Stimulated activated CD8-positive, alpha-beta memory T cell treated with anti-CD3 and anti-CD28 coated beads, Interleukin-7, amount 100 ng/mL, for 1 hour (primary cell): ENCODE measurements around the gene EDNRA.

Experiments used
- DNase-seq, 2 donors: peaks; one replicate each; pipeline ENCODE4 v3.0.0-alpha.2; 2020; ENCODE audit warnings: low read depth in 2 of 2

EDNRA gene

DNA sequence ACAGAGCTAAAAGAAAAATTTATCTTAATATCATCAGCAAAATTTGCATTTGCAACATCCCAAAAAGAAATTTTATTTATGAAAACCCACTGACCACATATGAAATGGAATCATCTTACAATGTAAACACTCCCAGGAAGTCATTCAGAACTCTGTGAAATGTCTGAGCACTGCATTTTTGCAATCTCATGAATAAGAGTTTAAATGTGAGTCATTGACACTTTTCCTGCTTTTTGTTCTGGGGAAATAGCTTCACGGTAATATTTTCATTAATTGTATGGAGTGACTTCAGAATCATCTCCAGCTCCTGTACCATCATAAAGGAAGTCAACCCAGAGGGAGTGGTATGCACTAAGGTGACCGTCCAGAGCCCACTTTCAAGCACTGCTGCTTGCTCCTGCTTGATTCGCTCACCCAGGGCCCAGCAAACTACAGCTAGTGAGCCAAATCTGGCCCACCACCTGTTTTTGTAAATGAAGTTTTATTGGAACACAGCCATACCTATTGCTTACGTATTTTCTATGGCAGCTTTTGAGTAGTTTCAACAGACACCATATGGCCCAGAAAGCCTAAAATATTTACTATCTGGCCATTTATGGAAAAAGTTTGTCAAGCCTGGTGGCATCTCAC, 17.2 kb downstream of the EDNRA start:
- DNase-seq = no peak

DNA sequence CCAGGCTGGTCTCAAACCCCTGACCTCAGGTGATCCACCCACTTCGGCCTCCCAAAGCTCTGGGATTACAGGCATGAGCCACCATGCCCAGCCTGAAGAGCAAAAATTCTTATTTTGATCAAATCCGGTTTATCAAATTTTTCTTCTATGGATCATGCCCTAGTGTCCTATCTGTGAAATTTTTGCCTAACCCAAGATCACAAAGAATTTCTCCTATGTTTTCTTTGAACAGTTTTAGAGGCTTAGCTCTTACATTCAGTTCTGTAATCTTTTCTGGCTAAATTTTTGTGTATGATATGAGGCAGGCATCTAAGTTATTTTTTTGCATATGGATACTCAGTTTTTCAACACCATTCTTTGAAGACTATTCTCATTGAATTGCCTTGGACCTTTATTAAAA, 27.4 kb downstream of the EDNRA start:
- no peak for DNase-seq

DNA sequence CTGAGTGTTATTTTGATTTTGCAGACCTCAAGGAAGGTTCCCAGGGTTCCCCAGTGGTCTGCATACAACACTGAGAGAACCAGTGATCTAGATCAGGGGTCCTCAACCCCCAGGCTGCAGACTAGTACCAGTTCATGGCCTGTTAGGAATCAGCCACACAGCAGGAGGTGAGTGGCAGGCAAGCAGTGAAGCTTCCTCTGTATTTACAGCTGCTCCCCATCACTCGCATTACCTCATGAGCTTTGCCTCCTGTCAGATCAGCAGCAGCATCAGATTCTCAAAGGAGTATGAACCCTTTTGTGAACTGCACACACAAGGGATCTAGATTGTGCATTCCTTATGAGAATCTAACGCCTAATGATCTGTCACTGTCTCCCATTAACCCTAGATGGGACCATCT, 28.5 kb downstream of the EDNRA start:
- no peak for DNase-seq

DNA sequence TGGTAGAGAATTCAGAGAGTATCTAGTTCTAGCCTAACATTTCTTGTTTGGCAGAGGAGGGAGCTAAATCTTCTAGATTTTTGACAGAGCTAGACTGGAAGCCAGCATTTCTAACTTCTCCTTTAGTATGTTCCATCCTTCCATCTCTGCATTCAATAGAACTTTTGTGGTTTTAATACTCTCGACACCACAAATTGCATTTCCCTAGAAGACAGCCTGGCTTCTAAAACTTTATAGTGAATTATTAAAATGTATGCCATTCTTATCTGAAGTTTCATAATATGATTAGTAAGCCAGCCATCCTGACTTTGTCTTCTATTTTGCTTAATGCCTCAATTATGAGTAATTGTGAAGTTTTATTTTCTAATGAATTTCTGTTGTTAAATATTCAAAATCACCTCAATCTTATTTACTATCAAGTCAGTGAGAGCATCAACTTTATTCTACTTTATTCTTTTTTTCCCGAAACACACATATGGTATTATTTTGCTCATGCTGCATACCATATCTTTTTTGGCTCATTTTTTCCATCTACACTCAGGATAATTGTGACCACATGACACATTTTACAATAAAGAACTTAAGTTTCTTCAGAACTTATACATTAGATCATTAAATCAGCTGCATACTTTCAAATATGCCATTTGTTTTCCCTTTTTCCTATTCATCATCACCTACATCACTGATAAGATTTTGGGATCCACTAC, 30.2 kb downstream of the EDNRA start:
- DNase-seq = no peak

DNA sequence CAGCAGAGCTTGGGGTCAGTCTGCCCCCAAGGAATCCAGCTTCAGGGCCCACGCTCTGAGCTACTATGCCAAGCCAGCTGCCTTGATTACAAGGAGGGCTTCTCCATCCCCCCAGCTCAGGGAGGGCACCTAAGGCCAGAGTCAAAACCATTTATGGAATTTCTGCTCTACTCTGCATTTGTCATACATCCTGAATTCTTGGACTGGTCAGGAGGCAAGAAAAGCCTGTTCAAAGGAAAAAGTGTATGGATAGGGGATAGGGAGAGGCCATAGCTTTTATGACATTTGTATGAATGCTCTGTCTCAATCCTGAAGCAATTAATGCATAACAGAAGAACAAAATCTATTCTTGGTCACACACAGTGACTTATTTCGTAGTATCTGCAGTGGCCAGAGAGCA, 32.2 kb downstream of the EDNRA start:
- no peak for DNase-seq

DNA sequence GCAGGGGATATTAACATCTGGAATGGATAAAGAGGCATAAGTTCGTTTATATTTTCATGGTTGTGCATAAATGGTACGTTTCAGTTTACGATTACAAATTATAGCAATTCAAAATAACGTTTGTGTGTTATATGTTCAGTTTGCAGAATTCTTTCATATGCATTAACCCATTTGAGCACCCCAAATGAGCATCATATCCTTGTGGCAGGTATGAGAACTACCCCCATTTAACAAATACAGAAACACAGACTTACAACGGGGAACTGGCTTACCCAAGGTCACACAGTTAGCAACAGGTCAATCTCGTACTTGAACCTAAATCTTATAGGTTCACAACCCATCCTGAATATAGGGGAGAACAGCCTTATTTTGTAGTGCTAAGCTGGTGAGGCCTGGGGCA, 33.1 kb downstream of the EDNRA start:
- DNase-seq = no peak

DNA sequence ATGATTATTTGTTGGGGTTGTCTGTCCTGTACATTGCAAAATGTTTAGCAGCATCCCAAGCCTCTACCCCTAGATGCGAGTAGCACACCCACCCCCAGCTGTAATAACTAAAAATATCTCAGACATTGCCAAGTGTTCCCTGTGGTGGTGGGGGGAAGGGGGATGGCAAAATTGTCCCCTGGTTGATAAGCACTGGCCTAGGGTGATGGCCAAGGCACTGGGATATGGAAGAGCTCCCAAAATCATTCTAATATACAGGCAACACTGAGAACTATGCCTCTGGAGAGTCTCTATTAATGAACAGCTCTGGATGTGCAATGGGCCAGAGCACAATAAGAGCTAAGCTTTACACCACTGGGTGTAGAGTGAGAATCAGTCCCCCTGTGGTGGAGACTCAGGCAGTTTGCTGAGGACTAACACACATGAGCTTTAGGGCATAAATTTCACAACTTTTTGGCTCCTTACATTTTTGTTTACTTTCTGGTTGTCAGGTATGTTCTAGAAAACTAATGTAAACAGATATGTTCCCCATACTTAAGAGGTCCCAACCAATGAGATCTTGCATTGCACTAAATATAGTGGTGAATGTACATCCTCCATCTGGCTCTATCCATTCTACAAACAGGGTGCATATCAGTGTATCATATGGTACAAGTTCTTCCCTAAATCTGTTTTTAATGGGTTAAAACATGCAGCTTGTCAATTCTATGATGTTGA, 34.5 kb downstream of the EDNRA start:
- DNase-seq = no peak

DNA sequence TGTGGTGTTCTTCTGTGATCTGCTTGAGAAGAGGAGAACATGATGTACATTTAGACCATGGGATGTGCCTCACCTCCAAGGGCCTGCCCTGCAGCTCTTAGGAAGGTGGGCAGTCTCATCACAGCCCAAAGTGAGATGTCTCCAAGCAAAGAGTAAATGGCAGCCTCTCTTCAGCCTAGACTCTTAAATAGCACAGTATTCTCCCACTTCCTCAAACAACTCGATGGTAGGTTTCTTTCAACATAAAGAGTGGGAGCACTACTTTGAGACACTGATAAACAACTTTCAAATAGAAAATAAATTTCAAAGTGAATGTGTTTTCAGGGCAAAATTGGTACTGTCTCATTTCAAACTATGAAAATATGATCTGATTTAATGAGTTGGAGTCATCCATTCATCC, 35.2 kb downstream of the EDNRA start:
- DNase-seq = no peak

DNA sequence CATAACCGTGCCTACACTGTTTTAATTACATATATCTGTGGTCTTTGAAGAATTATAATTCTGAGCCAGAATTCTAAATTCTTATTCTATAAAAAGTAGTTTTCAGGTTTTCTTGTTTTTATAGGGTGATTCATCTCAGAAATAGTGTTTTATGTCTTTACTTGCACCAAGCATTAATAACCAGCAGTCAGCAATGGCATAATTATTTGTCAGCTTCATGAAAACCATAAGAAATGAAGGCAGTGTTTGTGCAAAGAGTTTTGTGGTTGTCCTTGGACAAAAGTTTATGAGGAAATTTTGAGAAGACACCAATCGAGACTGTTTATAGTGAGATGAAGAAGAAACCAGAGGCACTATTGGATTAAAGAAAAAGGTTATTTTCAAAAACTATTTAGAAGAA, 37.2 kb downstream of the EDNRA start:
- no peak for DNase-seq

DNA sequence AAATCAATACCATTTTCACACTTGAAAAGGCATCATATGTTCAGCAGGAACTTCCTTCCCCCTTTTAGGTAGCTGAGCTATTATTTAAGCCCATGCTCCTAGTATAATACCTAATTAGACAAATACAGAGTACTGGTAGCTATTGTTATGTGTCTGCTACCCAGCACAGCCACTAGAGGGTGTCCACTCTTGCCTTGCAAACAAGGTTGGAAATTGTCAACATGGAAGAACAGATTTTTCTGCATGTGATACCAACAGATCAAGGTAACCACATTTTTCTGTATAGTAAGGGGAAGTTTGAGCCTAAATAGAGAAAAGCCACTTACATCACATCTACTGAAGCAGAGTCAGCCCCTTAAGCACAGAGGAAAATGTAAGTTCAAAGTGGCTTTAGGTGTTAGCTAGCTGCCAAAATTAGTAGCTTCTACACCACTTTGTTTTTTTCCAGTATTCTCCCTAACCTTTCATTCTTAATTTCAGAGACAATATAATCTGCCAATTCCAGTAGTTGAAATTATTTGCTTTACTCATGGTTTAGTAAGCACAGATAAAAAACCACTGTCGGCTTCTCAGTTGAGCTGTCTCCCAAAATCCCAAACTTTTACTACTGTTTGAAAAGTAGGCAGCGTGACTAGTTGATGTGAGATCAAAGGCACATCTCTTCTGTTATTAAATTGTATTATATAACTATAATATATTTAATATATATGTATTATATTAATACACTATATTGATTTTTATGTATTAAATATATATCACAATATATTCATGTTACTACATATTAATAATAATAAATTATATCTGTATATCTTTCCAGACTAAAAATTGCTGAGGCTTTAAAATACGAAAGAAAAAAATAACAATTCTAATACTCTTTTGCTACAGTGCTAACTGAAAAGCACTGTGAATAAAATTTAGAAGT, 38.2 kb downstream of the EDNRA start:
- no peak for DNase-seq

DNA sequence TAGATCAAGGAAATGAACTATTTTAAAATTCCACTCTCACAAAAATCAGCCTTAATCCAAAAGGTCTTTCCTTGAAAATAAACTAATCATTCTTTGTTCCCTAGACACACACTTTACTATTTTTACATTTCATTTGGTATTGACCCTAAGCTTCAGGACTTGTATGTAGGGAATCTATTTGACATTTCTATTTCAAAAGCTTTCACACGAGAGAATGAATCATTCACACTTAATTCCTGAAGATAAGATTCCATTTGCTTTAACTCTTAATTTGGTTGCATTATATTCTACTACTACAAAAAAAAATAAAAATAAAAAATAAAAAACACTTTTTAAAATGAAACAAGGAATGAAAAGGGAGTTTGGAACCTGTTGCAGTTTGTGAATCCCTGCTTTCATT, 43.7 kb downstream of the EDNRA start:
- no peak for DNase-seq

DNA sequence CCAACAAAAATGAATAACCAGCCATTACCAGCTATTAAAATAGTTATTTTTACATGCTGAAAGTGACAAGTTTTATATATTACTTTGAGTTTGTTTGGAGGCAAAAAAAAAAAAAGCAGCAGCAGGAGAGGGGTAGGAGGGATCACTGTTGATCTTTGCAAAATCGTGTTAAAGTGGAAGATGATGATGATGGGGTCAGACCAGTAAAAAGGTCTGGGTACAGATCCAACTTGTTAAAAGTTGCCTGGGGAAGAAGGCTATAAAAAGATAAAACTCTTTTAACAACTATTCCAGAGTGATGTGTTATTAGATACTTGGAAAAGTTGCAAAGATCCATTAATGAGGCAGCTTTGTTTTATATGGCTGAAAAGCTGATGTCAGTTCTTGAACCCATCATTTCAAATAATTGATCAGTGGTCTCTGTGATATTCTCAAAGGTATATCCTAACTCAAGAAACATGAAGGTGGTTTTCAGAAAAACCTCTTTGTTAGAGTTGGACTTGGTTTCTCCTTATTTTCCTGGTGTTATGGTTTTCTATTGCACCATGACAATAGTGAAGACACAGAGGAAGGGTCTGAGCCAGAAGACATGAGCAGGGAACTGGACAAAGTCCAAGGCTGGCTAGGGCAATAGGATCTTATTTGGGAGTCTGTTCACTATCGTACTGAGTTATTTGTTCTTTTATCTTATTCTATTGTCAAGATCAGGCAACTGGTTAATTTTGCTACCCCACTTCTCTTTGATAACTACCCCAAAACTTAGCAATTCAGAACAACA, 44.8 kb downstream of the EDNRA start:
- DNase-seq = no peak

DNA sequence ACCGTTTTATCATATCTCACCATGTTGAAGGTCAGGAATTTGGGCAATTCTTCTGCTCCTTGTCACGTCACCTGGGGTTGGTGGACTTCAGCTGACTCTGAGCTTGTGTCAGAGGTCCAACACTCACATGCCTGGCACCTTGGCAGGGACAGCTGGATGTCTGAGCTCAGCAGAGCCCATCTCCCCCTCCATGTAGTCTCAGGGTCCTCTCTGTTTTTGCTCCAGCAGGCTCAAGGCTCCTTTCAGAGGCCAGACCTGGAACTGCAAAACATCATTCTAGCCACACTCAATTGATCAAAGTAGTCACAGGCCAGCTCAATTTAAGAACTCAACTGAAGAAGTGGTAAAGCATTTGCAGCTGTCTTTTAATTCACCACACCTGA, 45.4 kb downstream of the EDNRA start:
- DNase-seq = no peak

DNA sequence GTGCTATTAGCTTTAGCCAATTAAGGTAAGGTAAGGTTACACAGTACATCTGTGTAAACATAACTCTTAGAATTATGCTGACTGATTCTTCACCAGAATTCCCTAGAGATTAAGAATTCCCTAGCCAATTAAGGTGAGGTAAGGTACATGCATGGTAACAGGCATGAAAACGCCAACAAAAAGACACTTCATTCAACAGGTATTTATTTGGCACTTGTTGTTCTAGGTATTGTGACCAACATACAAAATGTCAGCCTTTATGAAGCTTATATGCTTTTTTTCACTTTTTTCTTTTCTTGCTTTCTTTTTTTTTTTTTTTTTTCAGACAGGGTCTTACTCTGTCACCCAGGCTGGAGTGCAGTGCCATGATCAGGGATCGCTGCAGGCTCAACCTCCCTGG, 47.2 kb downstream of the EDNRA start:
- no peak for DNase-seq

DNA sequence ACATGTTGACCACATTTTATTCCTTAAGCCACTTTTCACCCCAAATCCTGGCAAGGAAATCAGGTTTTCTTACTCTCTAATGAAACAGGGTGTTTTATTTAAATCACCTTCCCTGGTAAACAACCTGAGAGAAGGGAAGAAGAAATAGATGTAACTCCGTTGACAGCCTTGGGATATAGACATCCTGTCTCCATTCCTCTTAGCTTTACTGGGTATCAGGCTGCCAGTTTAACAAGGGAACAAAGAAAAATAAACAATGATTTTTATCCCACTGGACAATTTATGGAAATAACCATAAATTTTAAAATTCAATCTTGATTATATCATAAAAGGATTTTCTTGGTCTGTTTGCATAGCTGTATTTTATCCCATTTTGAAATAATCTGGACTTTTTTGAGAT, 49.2 kb downstream of the EDNRA start:
- no peak for DNase-seq

DNA sequence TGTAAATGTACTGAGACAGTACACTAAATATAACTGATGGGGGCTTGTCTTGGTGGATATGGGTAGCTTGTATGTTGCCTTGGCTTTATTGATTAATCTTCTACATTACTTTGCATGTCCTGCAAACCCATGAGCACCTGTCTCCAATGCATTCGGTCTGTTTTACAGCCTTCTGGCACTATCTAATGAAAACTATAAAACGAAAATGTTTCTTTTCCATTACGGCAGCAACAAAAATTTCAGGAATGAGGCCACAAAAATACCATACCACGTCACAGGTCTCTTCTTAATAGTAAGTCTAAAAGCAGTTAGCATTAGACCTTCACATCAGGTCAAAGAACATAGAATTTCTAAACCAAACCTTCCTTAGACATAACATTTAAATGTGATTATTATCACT, 49.8 kb downstream of the EDNRA start:
- DNase-seq = no peak

DNA sequence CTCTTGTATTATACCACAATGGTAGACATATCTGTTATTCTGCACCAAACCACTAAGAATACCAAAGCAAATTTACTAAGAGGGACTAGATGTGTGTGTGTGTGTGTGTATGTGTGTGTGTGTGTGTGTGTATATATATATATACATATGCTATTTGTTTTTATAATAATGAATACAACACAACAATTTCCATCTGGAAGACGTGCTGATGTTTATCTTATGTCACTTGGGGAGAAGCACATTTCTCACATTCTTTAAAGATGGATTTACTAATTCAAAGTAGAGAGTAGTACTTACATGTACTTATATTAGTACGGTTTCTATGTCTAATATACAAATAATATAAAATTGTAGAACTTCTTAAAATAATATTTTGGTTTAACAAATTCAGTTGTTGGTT, 52.0 kb downstream of the EDNRA start:
- DNase-seq = no peak

DNA sequence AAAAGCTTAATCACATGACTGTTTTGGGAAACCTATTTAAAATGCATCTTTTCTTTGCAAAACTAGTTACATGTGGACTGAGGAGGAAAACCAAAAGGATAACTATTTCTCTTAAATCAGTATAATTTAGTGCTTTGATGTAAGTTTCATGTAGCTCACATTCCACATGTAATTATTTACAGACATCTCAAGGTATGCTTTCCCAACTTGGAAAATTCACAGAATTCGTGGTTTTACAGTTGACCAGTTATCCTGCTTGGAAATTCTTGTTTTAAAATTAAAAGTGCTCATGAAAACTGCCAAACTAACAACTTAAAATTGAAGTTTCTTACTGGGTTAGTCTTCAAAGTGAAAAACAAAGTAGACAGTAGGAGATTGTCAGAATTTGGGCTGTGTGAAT, 52.4 kb downstream of the EDNRA start:
- no peak for DNase-seq

DNA sequence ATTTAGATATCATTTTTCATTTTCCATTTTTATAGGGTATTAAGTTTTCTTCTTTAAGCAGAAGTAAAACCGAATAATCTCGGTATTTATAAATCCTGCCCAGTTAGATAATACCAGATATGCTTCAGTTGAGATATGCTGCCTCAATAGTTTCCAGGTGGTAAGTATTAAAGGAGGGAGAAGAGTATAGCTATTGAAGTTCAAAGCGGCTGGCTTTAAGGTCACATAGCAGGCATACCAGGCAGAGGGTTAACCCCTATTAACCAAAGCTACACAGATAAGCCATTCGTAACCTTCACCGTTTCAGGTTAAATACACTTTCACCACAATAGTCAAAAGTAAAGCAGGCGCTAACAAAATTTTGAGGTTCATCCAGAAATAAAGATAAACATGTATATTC, 54.2 kb downstream of the EDNRA start:
- DNase-seq = no peak

DNA sequence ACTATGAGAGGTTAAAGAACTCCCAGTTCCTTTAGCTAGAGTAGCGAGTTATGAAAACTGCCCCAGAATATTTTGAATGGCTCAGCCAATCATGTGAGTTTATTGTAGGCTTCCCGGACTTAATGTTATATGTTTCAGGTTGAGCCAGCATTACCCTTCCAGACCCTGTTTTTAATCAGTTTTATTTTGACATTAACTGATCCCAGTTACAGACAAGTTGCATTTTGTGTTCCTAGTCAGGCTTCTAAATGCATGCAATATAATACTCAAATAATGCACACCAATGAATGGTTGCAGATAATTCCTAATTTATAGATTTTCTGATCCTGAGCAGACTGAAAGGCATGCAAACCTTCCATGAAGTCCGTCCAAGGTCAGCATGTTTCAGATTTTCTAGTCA, 57.8 kb downstream of the EDNRA start:
- DNase-seq = no peak

DNA sequence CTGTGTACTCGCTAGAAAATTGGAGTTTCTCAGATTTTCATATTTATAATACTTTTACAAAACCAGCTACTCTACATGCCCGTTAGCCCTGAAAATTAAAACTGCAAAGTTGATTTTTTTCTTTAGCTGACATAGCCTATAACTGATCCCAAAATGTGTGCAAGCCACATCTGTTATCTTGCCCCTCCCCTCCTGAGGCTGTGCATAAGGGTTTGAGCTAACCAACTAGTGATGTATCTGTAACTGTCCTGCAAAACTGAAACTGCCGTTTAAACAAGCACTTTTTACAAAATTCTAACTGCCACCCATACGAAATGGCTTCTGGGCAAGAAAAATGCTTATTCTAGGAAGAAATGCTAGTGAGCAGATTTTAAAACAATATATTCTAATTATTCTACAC, 59.1 kb downstream of the EDNRA start:
- DNase-seq = no peak
